Lower leg skin (tissue), 4 donors: ENCODE data around the gene C9orf78. TPM values are rescaled to one million over a fixed set of nuclear protein-coding genes. Genes with fewer than 3 reads are reported as not detected.

Experiments used
- DNase-seq, 2 donors: peaks; one replicate each; pipeline ENCODE4 v3.0.0-alpha.2; 2019; ENCODE audit warnings: low spot score in 2 of 2
- H3K4me3 ChIP-seq: fragments of 200-600 bp; sonication (generic); 2 replicates; pipeline ENCODE4 v1.5.1; 2017; ENCODE audit warnings: mild to moderate bottlenecking, low read depth; ENCODE audit not compliant: poor library complexity, severe bottlenecking
- POLR2A ChIP-seq, 2 donors: fragments of 450-650 bp; IDR thresholded peaks; one replicate each; pipeline ENCODE4 v1.6.1; 2016 to 2017; ENCODE audit warnings: antibody characterized with exemption in 2 of 2, mild to moderate bottlenecking in 1 of 2, moderate library complexity in 1 of 2
- WGBS, 2 donors: methylation state at CpG; one replicate each; pipeline ENCODE4 v1.1.5; 2018; 5-methylcytosine and 5-hydroxymethylcytosine counted together
- intact Hi-C: fragments of 100-400 bp; cut with DNase I; formaldehyde crosslinking; loops from one replicate; pipeline ENCODE4 v1.15.0; 2023; ENCODE audit warnings: low total_unique reads
- total RNA-seq, 4 donors: library from RNA; depleted of rRNA; stranded (reverse); fragments of >200 nt; gene quantifications; one replicate each; pipeline ENCODE4 v1.1.0, GENCODE V29; 2016
- TF ChIP-seq, protein P1 (sequence below), 3 donors: fragments of 450-650 bp; IDR thresholded peaks; one replicate each; pipeline ENCODE4 v1.5.1; 2016; ENCODE audit warnings: antibody characterized with exemption in 3 of 3, mild to moderate bottlenecking in 3 of 3, moderate library complexity in 2 of 3

The C9orf78 gene
- total RNA-seq, 4 donors from 2014 or later: 56.3 to 105 (median 61.3) TPM

DNA sequence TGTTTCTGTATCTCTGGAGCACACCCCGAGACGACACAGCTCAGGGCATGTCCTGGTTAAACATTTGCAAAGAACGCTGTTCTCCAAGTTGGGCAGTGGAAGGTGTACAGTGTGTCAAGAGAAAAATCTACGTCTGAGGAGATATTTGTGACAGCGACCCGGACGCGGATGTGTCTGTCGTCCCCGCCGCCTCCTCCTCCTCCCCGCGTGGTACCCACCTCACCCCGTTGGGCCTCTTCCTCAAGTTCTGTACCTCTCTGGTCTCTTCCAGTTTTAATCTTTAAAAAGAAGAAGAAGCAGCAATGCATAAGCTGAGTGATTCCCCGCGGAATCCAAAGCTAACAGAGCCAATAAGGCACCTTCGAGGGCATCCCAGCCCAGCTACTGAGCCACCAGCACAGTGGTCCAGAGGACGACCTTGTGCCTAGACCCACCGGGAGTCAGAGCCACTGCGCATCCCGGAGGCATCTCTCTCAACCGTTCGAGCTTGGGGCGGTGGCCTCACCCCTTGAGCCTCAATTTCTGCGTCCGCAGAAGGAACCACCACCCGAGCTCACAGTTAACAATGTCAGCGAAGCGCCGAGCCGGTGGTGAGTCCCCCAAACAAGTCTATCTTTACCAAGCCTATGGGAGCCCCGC is 467 bp downstream of the C9orf78 start:
- intact Hi-C loops: no loop called here
- TF ChIP-seq, protein P1, sequence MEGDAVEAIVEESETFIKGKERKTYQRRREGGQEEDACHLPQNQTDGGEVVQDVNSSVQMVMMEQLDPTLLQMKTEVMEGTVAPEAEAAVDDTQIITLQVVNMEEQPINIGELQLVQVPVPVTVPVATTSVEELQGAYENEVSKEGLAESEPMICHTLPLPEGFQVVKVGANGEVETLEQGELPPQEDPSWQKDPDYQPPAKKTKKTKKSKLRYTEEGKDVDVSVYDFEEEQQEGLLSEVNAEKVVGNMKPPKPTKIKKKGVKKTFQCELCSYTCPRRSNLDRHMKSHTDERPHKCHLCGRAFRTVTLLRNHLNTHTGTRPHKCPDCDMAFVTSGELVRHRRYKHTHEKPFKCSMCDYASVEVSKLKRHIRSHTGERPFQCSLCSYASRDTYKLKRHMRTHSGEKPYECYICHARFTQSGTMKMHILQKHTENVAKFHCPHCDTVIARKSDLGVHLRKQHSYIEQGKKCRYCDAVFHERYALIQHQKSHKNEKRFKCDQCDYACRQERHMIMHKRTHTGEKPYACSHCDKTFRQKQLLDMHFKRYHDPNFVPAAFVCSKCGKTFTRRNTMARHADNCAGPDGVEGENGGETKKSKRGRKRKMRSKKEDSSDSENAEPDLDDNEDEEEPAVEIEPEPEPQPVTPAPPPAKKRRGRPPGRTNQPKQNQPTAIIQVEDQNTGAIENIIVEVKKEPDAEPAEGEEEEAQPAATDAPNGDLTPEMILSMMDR (IDR thresholded peaks at IDR 0.05): no peak
- no peak for TF ChIP-seq POLR2A (IDR thresholded peaks at IDR 0.05)
- DNase-seq: no peak
- H3K4me3 ChIP-seq: peak overlapping the region; percentile 82
- WGBS, 2 donors: 1% methylated on average over 31 to 32 of the region's 32 CpGs

DNA sequence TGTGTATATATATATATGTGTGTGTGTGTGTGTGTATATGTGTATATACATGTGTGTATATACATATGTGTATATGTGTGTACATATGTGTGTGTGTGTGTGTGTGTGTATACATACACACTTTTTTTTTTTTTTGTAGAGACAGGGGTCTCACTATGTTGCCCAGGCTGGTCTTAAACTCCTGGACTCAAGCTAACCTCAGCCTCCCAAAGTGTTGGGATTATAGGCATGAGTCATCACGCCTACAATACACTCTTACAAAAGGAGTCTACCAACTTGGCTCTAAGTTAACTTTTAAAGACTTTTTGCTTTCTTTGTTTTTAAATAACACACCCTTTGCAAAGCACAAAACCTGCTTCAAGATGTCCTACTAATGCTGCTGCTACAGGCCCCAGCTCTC is 2.1 kb downstream of the C9orf78 start:
- no peak overlapping the region for H3K4me3 ChIP-seq
- DNase-seq: no peak
- 83 to 100% methylated on average over 1 of the region's 1 CpG for WGBS, 2 donors
- intact Hi-C loops: no loop called here
- no peak for TF ChIP-seq POLR2A (IDR thresholded peaks at IDR 0.05)
- TF ChIP-seq, protein P1 (IDR thresholded peaks at IDR 0.05): no peak

DNA sequence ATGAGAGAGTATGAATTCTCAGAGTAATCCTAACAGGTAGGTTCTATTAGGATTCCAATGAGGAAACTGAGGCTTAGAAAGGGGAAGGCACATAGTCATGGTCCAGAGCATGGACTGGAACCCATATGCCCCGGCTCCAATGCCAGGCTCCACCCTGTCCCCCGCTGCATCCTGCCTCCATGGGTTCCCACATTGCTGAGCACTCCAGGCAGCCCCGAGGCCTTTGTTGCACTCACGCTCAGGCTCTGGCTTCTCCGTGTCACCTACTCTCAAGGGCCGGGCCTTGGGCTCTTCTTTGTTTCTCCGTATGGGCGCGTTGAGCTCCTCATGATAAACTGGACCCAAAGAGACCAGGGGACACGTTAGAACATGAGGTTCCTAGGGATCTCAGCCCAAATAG is 6.1 kb downstream of the C9orf78 start:
- no peak for DNase-seq
- H3K4me3 ChIP-seq: no peak overlapping the region
- TF ChIP-seq, protein P1 (IDR thresholded peaks at IDR 0.05): no peak
- no peak for TF ChIP-seq POLR2A (IDR thresholded peaks at IDR 0.05)
- 87 to 91% methylated on average over 10 of the region's 10 CpGs for WGBS, 2 donors
- intact Hi-C loops: no loop called here

DNA sequence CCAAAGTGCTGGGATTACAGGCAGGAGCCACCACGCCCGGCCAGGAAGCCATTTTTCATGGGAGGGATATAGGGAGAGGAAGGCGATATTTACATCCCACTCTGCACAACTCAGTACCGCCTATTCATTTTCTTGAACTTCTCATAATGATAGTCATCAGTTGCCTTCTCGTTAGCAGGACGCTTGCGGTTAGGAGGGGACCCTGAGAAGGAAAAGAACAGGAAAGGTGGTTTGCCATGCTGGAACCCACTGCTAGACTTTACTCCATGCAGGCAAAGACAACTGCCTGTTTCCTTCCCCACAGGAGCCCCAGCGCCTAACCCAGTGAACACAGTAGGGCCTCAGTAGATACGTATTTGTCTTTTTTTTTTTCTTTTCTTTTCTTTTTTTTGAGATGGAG is 7.0 kb downstream of the C9orf78 start:
- intact Hi-C loops: no loop called here
- 94 to 95% methylated on average over 9 of the region's 9 CpGs for WGBS, 2 donors
- no peak for DNase-seq
- TF ChIP-seq, protein P1 (IDR thresholded peaks at IDR 0.05): no peak
- TF ChIP-seq POLR2A (IDR thresholded peaks at IDR 0.05): no peak
- H3K4me3 ChIP-seq: no peak overlapping the region

DNA sequence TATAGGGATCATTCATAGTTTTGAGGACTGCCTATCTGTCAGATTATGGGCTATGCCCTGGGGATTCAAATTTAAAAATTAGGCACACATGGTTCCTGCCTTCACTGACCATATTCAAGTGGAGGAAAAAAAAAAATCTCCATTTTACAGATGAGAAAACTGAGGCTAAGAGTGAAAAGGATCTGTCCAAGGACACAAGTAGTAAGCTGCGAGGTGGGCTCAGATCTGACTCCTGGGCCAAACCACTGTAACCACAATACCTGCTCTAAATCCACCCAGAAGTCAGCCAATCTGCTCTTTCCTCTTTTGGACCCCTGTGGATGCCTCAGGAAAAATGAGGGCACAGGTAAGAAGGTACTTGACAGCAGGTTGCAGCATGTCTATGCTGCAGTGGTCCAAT is 8.3 kb downstream of the C9orf78 start:
- intact Hi-C loops: no loop called here
- WGBS, 2 donors: 75 to 82% methylated on average over 1 of the region's 1 CpG
- no peak for TF ChIP-seq POLR2A (IDR thresholded peaks at IDR 0.05)
- TF ChIP-seq, protein P1 (IDR thresholded peaks at IDR 0.05): no peak
- no peak overlapping the region for H3K4me3 ChIP-seq
- no peak for DNase-seq

DNA sequence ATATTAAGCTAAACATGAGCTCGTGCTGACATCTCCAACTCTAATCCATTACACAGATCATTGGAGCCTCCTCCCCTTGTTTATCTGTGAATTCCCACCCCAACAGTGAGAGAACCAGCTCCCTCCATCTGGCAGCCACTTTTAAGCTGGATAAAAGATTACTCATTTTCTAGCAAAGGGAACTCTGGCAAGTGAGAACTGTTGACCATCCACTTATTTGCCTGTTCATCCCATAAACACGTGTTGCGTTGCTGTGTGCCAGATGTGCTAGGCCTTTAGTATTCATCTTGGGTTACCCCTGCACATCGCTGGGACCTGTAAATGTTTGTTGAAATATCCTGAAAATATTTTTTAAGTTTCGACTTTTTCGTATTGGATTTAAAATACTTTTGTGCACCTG is 8.7 kb downstream of the C9orf78 start:
- 70 to 74% methylated on average over 6 of the region's 6 CpGs for WGBS, 2 donors
- no peak for TF ChIP-seq POLR2A (IDR thresholded peaks at IDR 0.05)
- TF ChIP-seq, protein P1 (IDR thresholded peaks at IDR 0.05): no peak
- no peak overlapping the region for H3K4me3 ChIP-seq
- intact Hi-C loops: no loop called here
- no peak for DNase-seq
